ENCODE measurements around the gene PWWP2A.

The PWWP2A gene

DNA sequence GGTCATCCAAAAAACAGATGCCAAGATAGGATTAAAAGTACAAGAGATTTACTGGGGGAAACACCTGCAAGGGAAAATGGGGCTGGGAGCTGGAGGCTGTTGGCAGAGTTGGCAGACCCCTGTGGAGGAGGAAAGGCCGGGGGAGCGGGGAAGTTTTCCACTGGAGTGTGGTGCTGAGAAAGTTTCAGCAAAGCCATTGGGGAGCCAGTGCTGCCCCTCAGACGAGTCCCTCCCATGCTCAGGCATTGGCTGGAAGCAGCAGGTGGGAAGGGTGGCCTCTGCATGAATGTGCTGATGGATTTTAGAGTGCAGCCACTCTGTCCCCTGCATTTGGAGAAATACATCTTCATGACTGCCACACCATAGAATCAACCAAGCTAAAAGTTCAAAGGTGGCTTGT lies 57.5 kb downstream of the PWWP2A start:
- Histone ChIP-seq H3K36me3 (ENCODE audit: insufficient read depth, low read length) (peaks cover 52% of the 10 kb centered on the region), H3K4me1 (ENCODE audit: insufficient read depth, low read length, severe bottlenecking) (no peaks in the 10 kb centered on the region), H2AFZ (ENCODE audit: low read length) (no peak overlapping the region), H4K20me1 (ENCODE audit: insufficient read depth, low read length) (no peaks in the 10 kb centered on the region), H3K27ac (ENCODE audit: low read depth, low read length, poor library complexity, severe bottlenecking) (no peak overlapping the region), H3K27me3 (ENCODE audit: insufficient read depth, low read length) (no peaks in the 10 kb centered on the region), H3K4me3 (ENCODE audit: low read depth, low read length, poor library complexity, severe bottlenecking) (no peak overlapping the region), H3F3A (ENCODE audit: insufficient read depth, low read length) (no peaks in the 10 kb centered on the region), H3K79me2 (ENCODE audit: insufficient read depth, low read length) (no peaks in the 10 kb centered on the region), H3K9me2 (ENCODE audit: low read depth, low read length) (no peaks in the 10 kb centered on the region), H3K4me2 (ENCODE audit: low read length) (no peak overlapping the region), H3K9ac (ENCODE audit: low read length) (no peak overlapping the region), H3K9me3 (ENCODE audit: low read length) (no peaks in the 10 kb centered on the region)
- TF ChIP-seq, protein P1, sequence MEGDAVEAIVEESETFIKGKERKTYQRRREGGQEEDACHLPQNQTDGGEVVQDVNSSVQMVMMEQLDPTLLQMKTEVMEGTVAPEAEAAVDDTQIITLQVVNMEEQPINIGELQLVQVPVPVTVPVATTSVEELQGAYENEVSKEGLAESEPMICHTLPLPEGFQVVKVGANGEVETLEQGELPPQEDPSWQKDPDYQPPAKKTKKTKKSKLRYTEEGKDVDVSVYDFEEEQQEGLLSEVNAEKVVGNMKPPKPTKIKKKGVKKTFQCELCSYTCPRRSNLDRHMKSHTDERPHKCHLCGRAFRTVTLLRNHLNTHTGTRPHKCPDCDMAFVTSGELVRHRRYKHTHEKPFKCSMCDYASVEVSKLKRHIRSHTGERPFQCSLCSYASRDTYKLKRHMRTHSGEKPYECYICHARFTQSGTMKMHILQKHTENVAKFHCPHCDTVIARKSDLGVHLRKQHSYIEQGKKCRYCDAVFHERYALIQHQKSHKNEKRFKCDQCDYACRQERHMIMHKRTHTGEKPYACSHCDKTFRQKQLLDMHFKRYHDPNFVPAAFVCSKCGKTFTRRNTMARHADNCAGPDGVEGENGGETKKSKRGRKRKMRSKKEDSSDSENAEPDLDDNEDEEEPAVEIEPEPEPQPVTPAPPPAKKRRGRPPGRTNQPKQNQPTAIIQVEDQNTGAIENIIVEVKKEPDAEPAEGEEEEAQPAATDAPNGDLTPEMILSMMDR (IDR thresholded peaks at IDR 0.05; ENCODE audit: low read length): no peak
- no peak for TF ChIP-seq EZH2 (IDR thresholded peaks at IDR 0.05; ENCODE audit: borderline replicate concordance, low read length)

DNA sequence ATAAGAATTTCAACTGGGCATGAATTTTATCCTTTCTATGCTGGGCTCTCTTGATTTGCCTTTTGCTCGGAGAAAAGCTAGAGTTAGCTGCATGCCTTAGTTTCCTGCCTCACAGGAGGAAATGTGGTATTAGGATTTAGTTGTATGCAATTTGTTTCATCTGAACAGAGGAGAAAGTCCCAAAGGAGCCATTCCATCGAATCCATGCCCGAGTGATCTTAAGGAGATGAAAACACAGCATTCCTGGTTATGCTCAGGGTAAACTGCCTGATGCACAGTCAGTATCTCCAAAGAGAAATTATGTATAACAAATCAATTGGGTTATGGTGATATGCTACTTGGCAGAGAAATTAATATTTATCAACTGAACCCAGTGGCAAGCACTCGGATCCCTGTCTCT lies 59.2 kb downstream of the PWWP2A start:
- Histone ChIP-seq H2AFZ (ENCODE audit: low read length) (no peak overlapping the region), H3F3A (ENCODE audit: insufficient read depth, low read length) (no peaks in the 10 kb centered on the region), H3K36me3 (ENCODE audit: insufficient read depth, low read length) (peaks cover 60% of the 10 kb centered on the region), H4K20me1 (ENCODE audit: insufficient read depth, low read length) (no peaks in the 10 kb centered on the region), H3K27ac (ENCODE audit: low read depth, low read length, poor library complexity, severe bottlenecking) (no peak overlapping the region), H3K27me3 (ENCODE audit: insufficient read depth, low read length) (no peaks in the 10 kb centered on the region), H3K79me2 (ENCODE audit: insufficient read depth, low read length) (no peaks in the 10 kb centered on the region), H3K4me1 (ENCODE audit: insufficient read depth, low read length, severe bottlenecking) (no peaks in the 10 kb centered on the region), H3K9me3 (ENCODE audit: low read length) (no peaks in the 10 kb centered on the region), H3K4me2 (ENCODE audit: low read length) (no peak overlapping the region), H3K4me3 (ENCODE audit: low read depth, low read length, poor library complexity, severe bottlenecking) (no peak overlapping the region), H3K9me2 (ENCODE audit: low read depth, low read length) (no peaks in the 10 kb centered on the region), H3K9ac (ENCODE audit: low read length) (no peak overlapping the region)
- TF ChIP-seq, protein P1 (IDR thresholded peaks at IDR 0.05; ENCODE audit: low read length): no peak
- no peak for TF ChIP-seq EZH2 (IDR thresholded peaks at IDR 0.05; ENCODE audit: borderline replicate concordance, low read length)

DNA sequence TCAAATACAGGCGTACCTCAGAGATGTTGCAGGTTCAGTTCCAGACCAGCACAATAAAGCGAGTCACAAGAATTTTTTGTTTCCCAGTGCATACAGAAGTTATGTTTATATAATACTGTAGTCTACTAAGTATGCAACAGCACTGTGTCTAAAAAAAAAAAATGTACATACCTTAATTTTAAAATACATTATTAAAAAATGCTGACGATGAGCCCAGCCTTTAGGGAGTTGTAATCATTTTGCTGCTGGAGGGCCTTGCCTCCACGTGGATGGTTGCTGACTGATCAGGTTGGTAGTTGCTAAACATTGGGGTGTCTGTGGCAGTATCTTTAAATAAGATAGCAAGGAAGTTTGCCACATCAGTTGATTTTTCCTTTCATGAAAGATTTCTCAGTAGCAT lies 62.0 kb downstream of the PWWP2A start:
- Histone ChIP-seq H3K4me1 (ENCODE audit: insufficient read depth, low read length, severe bottlenecking) (no peaks in the 10 kb centered on the region), H2AFZ (ENCODE audit: low read length) (no peak overlapping the region), H3K9me2 (ENCODE audit: low read depth, low read length) (no peaks in the 10 kb centered on the region), H4K20me1 (ENCODE audit: insufficient read depth, low read length) (no peaks in the 10 kb centered on the region), H3K27ac (ENCODE audit: low read depth, low read length, poor library complexity, severe bottlenecking) (no peak overlapping the region), H3K36me3 (ENCODE audit: insufficient read depth, low read length) (peaks cover 69% of the 10 kb centered on the region), H3K27me3 (ENCODE audit: insufficient read depth, low read length) (no peaks in the 10 kb centered on the region), H3K79me2 (ENCODE audit: insufficient read depth, low read length) (no peaks in the 10 kb centered on the region), H3F3A (ENCODE audit: insufficient read depth, low read length) (no peaks in the 10 kb centered on the region), H3K9ac (ENCODE audit: low read length) (no peak overlapping the region), H3K4me3 (ENCODE audit: low read depth, low read length, poor library complexity, severe bottlenecking) (no peak overlapping the region), H3K9me3 (ENCODE audit: low read length) (no peaks in the 10 kb centered on the region), H3K4me2 (ENCODE audit: low read length) (no peak overlapping the region)
- TF ChIP-seq, protein P1 (IDR thresholded peaks at IDR 0.05; ENCODE audit: low read length): no peak
- no peak for TF ChIP-seq EZH2 (IDR thresholded peaks at IDR 0.05; ENCODE audit: borderline replicate concordance, low read length)
